Measurements from ENCODE around the gene TMEM229B. TPM values are rescaled to one million over a fixed set of nuclear protein-coding genes. Genes with fewer than 3 reads are reported as not detected.

The TMEM229B gene
- total and polyA plus RNA-seq, 8 donors, result 1.9 to 7.5 (median 3.7) TPM

GRCh38 chr14:67435603-67436002 is 52.9 kb downstream of the TMEM229B start:
- WGBS, 2 donors, result 93 to 94% methylated on average over 5 of the region's 5 CpGs
- Histone ChIP-seq H3K27ac (no peak overlapping the region), H3K36me3 (no peaks in the 10 kb centered on the region), H3K9me3 (no peaks in the 10 kb centered on the region), H3K4me3 (no peak overlapping the region), H3K4me1 (peaks cover 4 to 11% (median 8%) of the 10 kb centered on the region in 3 donors), H3K27me3 (no peaks in the 10 kb centered on the region)
- FAIRE-seq, result no peak
- intact Hi-C loops (cut with DNase I), result no loop called here
- DNase-seq, result peak in 1 of 6 donors; percentile 24
- ATAC-seq, result no peak
- no peak for TF ChIP-seq CTCF (IDR thresholded peaks at IDR 0.05)

DNA sequence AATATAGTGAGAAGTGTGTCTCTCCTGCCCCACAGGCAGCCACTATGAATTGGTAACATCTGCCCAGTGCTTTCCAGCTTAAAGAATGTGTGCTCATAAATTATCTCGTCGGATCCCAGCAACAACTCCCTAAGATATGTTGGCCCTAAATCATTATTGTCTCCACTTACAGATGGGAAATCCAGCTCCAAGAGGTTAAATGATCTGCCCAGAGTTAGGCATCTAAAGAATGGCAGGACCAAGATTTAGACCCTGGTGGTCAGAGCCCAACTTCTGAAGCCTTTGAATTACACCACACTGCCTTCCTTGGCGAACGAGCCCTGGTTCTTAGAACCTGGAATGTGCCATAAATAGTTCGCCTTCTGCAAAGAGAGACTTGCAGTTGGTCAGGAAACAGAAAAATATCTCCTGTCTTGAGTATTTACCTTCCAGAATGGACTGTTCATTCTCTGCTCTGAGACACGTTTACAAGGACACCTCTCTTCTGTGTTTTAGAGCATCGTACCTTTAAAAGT is 56.4 kb downstream of the TMEM229B start:
- Histone ChIP-seq H3K4me1 (peaks cover 0 to 5% (median 0%) of the 10 kb centered on the region in 3 donors), H3K27ac (no peak overlapping the region), H3K4me3 (no peak overlapping the region), H3K27me3 (no peaks in the 10 kb centered on the region), H3K9me3 (no peaks in the 10 kb centered on the region), H3K36me3 (no peaks in the 10 kb centered on the region)
- FAIRE-seq (no peak), ATAC-seq (no peak), DNase-seq (peak in 1 of 6 donors; percentile 6)
- 68 to 73% methylated on average over 7 of the region's 7 CpGs for WGBS, 2 donors
- no peak for TF ChIP-seq CTCF (IDR thresholded peaks at IDR 0.05)
- intact Hi-C loops (cut with DNase I), result no loop called here

DNA sequence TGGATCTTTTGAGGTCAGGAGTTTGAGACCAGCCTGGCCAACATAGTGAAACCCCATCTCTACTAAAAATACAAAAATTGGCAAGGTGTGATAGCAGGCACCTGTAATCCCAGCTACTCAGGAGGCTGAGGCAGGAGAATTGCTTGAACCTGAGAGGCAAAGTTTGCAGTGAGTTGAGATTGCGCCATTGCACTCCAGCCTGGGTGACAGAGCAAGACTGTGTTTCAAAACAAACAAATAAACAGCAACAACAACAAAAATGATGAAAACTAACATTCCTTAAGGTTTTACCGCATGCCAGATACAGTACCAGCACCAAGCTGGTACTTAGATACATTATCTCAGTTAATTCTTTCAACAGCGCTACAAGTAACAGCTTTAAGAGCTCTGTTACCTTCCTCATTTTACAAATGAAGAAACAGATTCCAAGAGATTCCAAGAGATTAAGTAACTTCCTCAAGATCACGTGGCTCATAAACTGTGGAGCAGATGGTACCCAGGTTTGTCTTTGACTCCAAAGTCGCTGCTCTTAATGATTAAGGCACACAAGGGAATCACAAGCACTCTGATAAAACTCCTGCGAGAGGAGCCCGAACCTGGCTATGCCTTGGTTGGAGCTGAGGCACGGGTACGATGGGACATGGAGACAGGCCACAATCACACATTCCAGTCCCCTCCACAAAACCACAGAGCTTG is 58.9 kb downstream of the TMEM229B start:
- Histone ChIP-seq H3K27me3 (no peaks in the 10 kb centered on the region), H3K4me3 (no peak overlapping the region), H3K9me3 (no peaks in the 10 kb centered on the region), H3K4me1 (peaks cover 0 to 5% (median 0%) of the 10 kb centered on the region in 3 donors), H3K36me3 (no peaks in the 10 kb centered on the region), H3K27ac (no peak overlapping the region)
- DNase-seq, result peak in 1 of 6 donors; percentile 8
- TF ChIP-seq CTCF (IDR thresholded peaks at IDR 0.05), result no peak
- intact Hi-C loops (cut with DNase I), result loop anchor here in 2 of 3 donors (5.0 to 10.0 kb wide), 2 partner anchors 143 to 145 kb away; no protein-coding TSS in a partner anchor
- FAIRE-seq, result no peak
- ATAC-seq, result no peak
- WGBS, 2 donors, result 86 to 87% methylated on average over 9 of the region's 9 CpGs

DNA sequence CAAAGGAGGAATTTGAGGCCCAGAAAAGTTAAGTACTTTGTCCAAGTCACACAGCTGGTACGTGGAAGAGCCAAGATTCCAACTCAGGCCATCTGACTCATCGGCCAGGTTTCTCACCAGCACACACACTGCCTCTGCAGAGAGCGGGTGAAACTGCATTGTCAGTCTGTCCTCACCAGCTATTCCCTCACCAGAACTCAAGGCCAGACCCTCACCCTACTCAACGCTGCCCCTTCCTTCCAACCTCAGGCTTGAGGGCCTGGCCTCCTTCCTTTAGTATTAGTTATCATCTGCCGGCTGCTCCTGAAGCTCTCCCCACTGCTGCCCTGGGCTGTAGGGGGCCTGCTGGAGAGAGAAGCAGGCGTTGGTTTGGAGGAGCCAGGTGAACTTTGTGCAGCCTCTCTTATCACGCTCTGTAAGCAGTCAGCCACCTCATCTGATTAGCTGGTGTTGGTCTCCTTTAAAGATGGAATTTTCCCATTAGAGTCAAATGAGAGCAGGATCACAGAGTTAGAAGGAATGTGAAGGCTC is 60.0 kb downstream of the TMEM229B start:
- peaks cover 0 to 5% (median 0%) of the 10 kb centered on the region in 3 donors for H3K4me1 ChIP-seq
- ATAC-seq, result peak; percentile 78 to 86 (median 84)
- TF ChIP-seq CTCF (IDR thresholded peaks at IDR 0.05), result no peak
- no peaks in the 10 kb centered on the region for H3K9me3 ChIP-seq
- no peak for FAIRE-seq
- peak overlapping the region in 3 of 4 donors; percentile 11 to 54 (median 33) for H3K27ac ChIP-seq
- intact Hi-C loops (cut with DNase I), result loop anchor here in 2 of 3 donors (5.0 to 10.0 kb wide), 2 partner anchors 144 to 146 kb away; no protein-coding TSS in a partner anchor
- no peaks in the 10 kb centered on the region for H3K27me3 ChIP-seq
- H3K36me3 ChIP-seq, result no peaks in the 10 kb centered on the region
- WGBS, 2 donors, result 39 to 44% methylated on average over 7 of the region's 7 CpGs
- no peak overlapping the region for H3K4me3 ChIP-seq
- peak in 3 of 6 donors; percentile 41 to 54 (median 50) for DNase-seq
